Upper lobe of right lung (tissue), 1 donor: ENCODE results near the gene KRT6C. TPM values are rescaled to one million over a fixed set of nuclear protein-coding genes. Genes with fewer than 3 reads are reported as not detected.

Source experiments
- ATAC-seq: fragments of 200-7000 bp; cut with Tn5 transposase; one replicate; pipeline ENCODE4 v1.9.1; 2020; ENCODE audit warnings: mild to moderate bottlenecking, moderate library complexity
- DNase-seq: peaks from one replicate; pipeline ENCODE4 v3.0.0-alpha.2; 2020
- H3K27ac ChIP-seq: fragments of 200-600 bp; one replicate; pipeline ENCODE4 v1.8.0; 2022
- H3K27me3 ChIP-seq: fragments of 200-600 bp; one replicate; pipeline ENCODE4 v1.8.0; 2022; ENCODE audit warnings: mild to moderate bottlenecking
- H3K36me3 ChIP-seq: fragments of 200-600 bp; one replicate; pipeline ENCODE4 v1.8.0; 2022
- H3K4me1 ChIP-seq: fragments of 200-600 bp; one replicate; pipeline ENCODE4 v1.8.0; 2022
- H3K4me3 ChIP-seq: fragments of 200-600 bp; one replicate; pipeline ENCODE4 v1.8.0; 2022; ENCODE audit warnings: mild to moderate bottlenecking
- H3K9me3 ChIP-seq: fragments of 200-600 bp; one replicate; pipeline ENCODE4 v1.8.0; 2022
- intact Hi-C: fragments of 100-400 bp; cut with DNase I; formaldehyde crosslinking; loops from one replicate; pipeline ENCODE4 v1.11.0; 2022
- total RNA-seq: library from RNA; stranded (reverse); fragmentation: NEBNext Ultra II Directional; extraction: Animal tissue kit (Norgen Biotek cat#: 25700); gene quantifications from one replicate; pipeline ENCODE4 v1.2.1, GENCODE V29; 2021
- TF ChIP-seq, protein P1 (sequence below): fragments of 200-600 bp; IDR thresholded peaks from one replicate; pipeline ENCODE4 v1.8.0; 2022; ENCODE audit warnings: antibody characterized with exemption
- donor health status: DM: no; HTN: yes; CAD: no; lungs with severe emphysema.

Gene KRT6C
- total RNA-seq, 1 donor from 2014 or later, result not detected

GRCh38 chr12:52418576-52419110 is 55.0 kb downstream of the KRT6C start:
- Histone ChIP-seq H3K36me3 (no peaks in the 10 kb centered on the region), H3K9me3 (no peaks in the 10 kb centered on the region), H3K27ac (no peak overlapping the region), H3K4me1 (peaks cover 7% of the 10 kb centered on the region), H3K27me3 (no peaks in the 10 kb centered on the region), H3K4me3 (no peak overlapping the region)
- ATAC-seq, result no peak
- intact Hi-C loops, result no loop called here
- no peak for DNase-seq
- TF ChIP-seq, protein P1, sequence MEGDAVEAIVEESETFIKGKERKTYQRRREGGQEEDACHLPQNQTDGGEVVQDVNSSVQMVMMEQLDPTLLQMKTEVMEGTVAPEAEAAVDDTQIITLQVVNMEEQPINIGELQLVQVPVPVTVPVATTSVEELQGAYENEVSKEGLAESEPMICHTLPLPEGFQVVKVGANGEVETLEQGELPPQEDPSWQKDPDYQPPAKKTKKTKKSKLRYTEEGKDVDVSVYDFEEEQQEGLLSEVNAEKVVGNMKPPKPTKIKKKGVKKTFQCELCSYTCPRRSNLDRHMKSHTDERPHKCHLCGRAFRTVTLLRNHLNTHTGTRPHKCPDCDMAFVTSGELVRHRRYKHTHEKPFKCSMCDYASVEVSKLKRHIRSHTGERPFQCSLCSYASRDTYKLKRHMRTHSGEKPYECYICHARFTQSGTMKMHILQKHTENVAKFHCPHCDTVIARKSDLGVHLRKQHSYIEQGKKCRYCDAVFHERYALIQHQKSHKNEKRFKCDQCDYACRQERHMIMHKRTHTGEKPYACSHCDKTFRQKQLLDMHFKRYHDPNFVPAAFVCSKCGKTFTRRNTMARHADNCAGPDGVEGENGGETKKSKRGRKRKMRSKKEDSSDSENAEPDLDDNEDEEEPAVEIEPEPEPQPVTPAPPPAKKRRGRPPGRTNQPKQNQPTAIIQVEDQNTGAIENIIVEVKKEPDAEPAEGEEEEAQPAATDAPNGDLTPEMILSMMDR, result no peak

Other genes with a start within 250 kb of the KRT6C start
- 664 TPM for gene KRT7, start 240.6 kb downstream of the KRT6C start, total RNA-seq
- gene KRT86, start 199.2 kb downstream of the KRT6C start, total RNA-seq, result 1.1 TPM
- not detected for gene KRT81, start 182.3 kb downstream of the KRT6C start, total RNA-seq
- not detected for gene KRT83, start 152.4 kb downstream of the KRT6C start, total RNA-seq
- gene KRT85, start 106.3 kb downstream of the KRT6C start, total RNA-seq, result not detected
- gene KRT84, start 88.2 kb downstream of the KRT6C start, total RNA-seq, result not detected
- not detected for gene KRT82, start 67.5 kb downstream of the KRT6C start, total RNA-seq
- gene KRT75, start 39.4 kb downstream of the KRT6C start, total RNA-seq, result not detected
- gene KRT6B, start 21.7 kb downstream of the KRT6C start, total RNA-seq, result not detected
- 3.0 TPM for gene KRT6A, start 19.5 kb upstream of the KRT6C start, total RNA-seq
- 8.8 TPM for gene KRT5, start 46.6 kb upstream of the KRT6C start, total RNA-seq
- not detected for gene KRT71, start 79.3 kb upstream of the KRT6C start, total RNA-seq
- not detected for gene KRT74, start 100.0 kb upstream of the KRT6C start, total RNA-seq
- gene KRT72, start 127.7 kb upstream of the KRT6C start, total RNA-seq, result not detected
- 0.52 TPM for gene KRT73, start 144.8 kb upstream of the KRT6C start, total RNA-seq
- gene KRT2, start 178.4 kb upstream of the KRT6C start, total RNA-seq, result not detected
- gene KRT1, start 206.6 kb upstream of the KRT6C start, total RNA-seq, result 3.5 TPM
- gene KRT77, start 229.7 kb upstream of the KRT6C start, total RNA-seq, result not detected